Brain microvascular endothelial cell (primary cell): ENCODE data around the gene INSL3.
A peak's percentile ranks its signal among the peaks of the same experiment; 100 is the strongest.

Source experiments
- DNase-seq: peaks from one replicate; pipeline ENCODE4 v3.0.0-alpha.2; 2020
- H3K27ac ChIP-seq: fragments of 250-450 bp; sonication (Bioruptor Pico); 2 replicates; pipeline ENCODE4 v1.5.1; 2020; ENCODE audit warnings: mild to moderate bottlenecking, moderate library complexity
- H3K27me3 ChIP-seq: fragments of 250-450 bp; sonication (Bioruptor Pico); replicated peaks from 2 replicates; pipeline ENCODE4 v1.5.1; 2020; ENCODE audit warnings: mild to moderate bottlenecking
- H3K36me3 ChIP-seq: fragments of 250-450 bp; sonication (Bioruptor Pico); replicated peaks from 2 replicates; pipeline ENCODE4 v1.5.1; 2020; ENCODE audit warnings: mild to moderate bottlenecking
- H3K4me3 ChIP-seq: 2 replicates; pipeline ENCODE4 v1.5.1; 2011; ENCODE audit warnings: low read depth, mild to moderate bottlenecking, control low read depth, low read length, moderate library complexity
- CTCF ChIP-seq: IDR thresholded peaks from 2 replicates; pipeline ENCODE4 v1.5.1; 2011; ENCODE audit warnings: low read depth, mild to moderate bottlenecking, moderate library complexity, low read length, control low read depth, inconsistent platforms; ENCODE audit errors: missing control alignments
- in situ Hi-C: cut with HindIII; loops from 2 replicates; pipeline ENCODE4 v1.10.0; 2017; ENCODE audit warnings: low sequenced_read_pairs, low pct_ligation_motif_present

The INSL3 gene

GRCh38 chr19:17829855-17830566 is 8.7 kb upstream of the INSL3 start:
- in situ Hi-C loops = no loop called here
- no peaks in the 10 kb centered on the region for H3K27me3 ChIP-seq
- TF ChIP-seq CTCF = no peak
- H3K4me3 ChIP-seq = peak overlapping the region; percentile 35
- peak; percentile 14 for DNase-seq
- no peaks in the 10 kb centered on the region for H3K36me3 ChIP-seq
- no peak overlapping the region for H3K27ac ChIP-seq

- no peak overlapping the region for H3K27ac ChIP-seq
- no peaks in the 10 kb centered on the region for H3K36me3 ChIP-seq
- in situ Hi-C loops = no loop called here
- H3K27me3 ChIP-seq = peaks cover 1% of the 10 kb centered on the region
- no peak for DNase-seq
- no peak for TF ChIP-seq CTCF
- no peak overlapping the region for H3K4me3 ChIP-seq
These were observed 5.3 kb upstream of the INSL3 start for GRCh38 chr19:17826508-17827056.

- in situ Hi-C loops = no loop called here
- no peak for DNase-seq
- Histone ChIP-seq H3K36me3 (no peaks in the 10 kb centered on the region), H3K27ac (no peak overlapping the region), H3K27me3 (peaks cover 1% of the 10 kb centered on the region), H3K4me3 (no peak overlapping the region)
- no peak for TF ChIP-seq CTCF
These were observed 3.0 kb upstream of the INSL3 start for GRCh38 chr19:17824339-17824738.

GRCh38 chr19:17817668-17818363 is 3.5 kb downstream of the INSL3 start:
- Histone ChIP-seq H3K27me3 (no peaks in the 10 kb centered on the region), H3K36me3 (no peaks in the 10 kb centered on the region), H3K4me3 (no peak overlapping the region), H3K27ac (no peak overlapping the region)
- no peak for TF ChIP-seq CTCF
- in situ Hi-C loops = no loop called here
- DNase-seq = no peak

GRCh38 chr19:17812099-17812498 is 9.2 kb downstream of the INSL3 start:
- in situ Hi-C loops = no loop called here
- no peak for TF ChIP-seq CTCF
- Histone ChIP-seq H3K36me3 (no peaks in the 10 kb centered on the region), H3K4me3 (no peak overlapping the region), H3K27me3 (no peaks in the 10 kb centered on the region), H3K27ac (no peak overlapping the region)
- no peak for DNase-seq

GRCh38 chr19:17811681-17812080 is 9.6 kb downstream of the INSL3 start:
- in situ Hi-C loops = no loop called here
- Histone ChIP-seq H3K4me3 (no peak overlapping the region), H3K27ac (no peak overlapping the region), H3K27me3 (no peaks in the 10 kb centered on the region), H3K36me3 (no peaks in the 10 kb centered on the region)
- no peak for TF ChIP-seq CTCF
- no peak for DNase-seq
